Activated CD4-positive, alpha-beta memory T cell treated with anti-CD3 and anti-CD28 coated beads, Interleukin-2, amount 10 ng/mL, durations not matched to agents 7 days and 5 days (primary cell): ENCODE results near the gene MPPED2. TPM values are rescaled to one million over a fixed set of nuclear protein-coding genes. Genes with fewer than 3 reads are reported as not detected.

Experiments
- CTCF ChIA-PET: fragments of 350-600 bp; sonication (Branson Sonifier 250); formaldehyde crosslinking; loops from one replicate; lab custom pipeline; 2021; ENCODE audit warnings: antibody characterized with exemption, inconsistent platforms; lab: Charles Lee
- POLR2A ChIA-PET: fragments of 350-600 bp; sonication (Branson Sonifier 250); formaldehyde crosslinking; loops from one replicate; lab custom pipeline; 2021; ENCODE audit warnings: antibody characterized with exemption; lab: Charles Lee
- DNase-seq: peaks from one replicate; pipeline ENCODE4 v3.0.0-alpha.2; 2020
- H3K27ac Mint-ChIP-seq: one replicate; pipeline ENCODE4 v1.8.0; 2021; ENCODE audit warnings: mild to moderate bottlenecking, mixed read lengths
- H3K27me3 Mint-ChIP-seq: one replicate; pipeline ENCODE4 v1.8.0; 2021; ENCODE audit warnings: mixed read lengths
- H3K36me3 Mint-ChIP-seq: one replicate; pipeline ENCODE4 v1.8.0; 2021; ENCODE audit warnings: low read depth, mixed read lengths
- H3K4me1 Mint-ChIP-seq: one replicate; pipeline ENCODE4 v1.8.0; 2021; ENCODE audit warnings: mixed read lengths
- H3K4me3 Mint-ChIP-seq: one replicate; pipeline ENCODE4 v1.8.0; 2021; ENCODE audit warnings: mild to moderate bottlenecking, mixed read lengths
- H3K9me3 Mint-ChIP-seq: one replicate; pipeline ENCODE4 v1.8.0; 2021; ENCODE audit warnings: mixed read lengths
- total RNA-seq, 2 experiments: library from RNA; stranded (reverse); gene quantifications; one replicate each; pipeline ENCODE4 v1.2.3, GENCODE V29; 2021

Gene MPPED2
- total RNA-seq, 2 experiments from 2014 or later, result not detected

- Mint-ChIP-seq H3K36me3 (no peaks in the 10 kb centered on the region), H3K4me1 (no peaks in the 10 kb centered on the region), H3K27ac (no peak overlapping the region), H3K27me3 (no peaks in the 10 kb centered on the region), H3K4me3 (no peak overlapping the region), H3K9me3 (no peaks in the 10 kb centered on the region)
- DNase-seq, result no peak
- ChIA-PET CTCF (no interaction called here), POLR2A (no interaction called here)
Measured at GRCh38 chr11:30538251-30538650, 47.9 kb downstream of the MPPED2 start.

GRCh38 chr11:30535818-30536217 is 50.3 kb downstream of the MPPED2 start:
- ChIA-PET CTCF (no interaction called here), POLR2A (no interaction called here)
- no peaks in the 10 kb centered on the region for H3K9me3 Mint-ChIP-seq
- H3K27ac Mint-ChIP-seq, result no peak overlapping the region
- H3K4me3 Mint-ChIP-seq, result no peak overlapping the region
- no peaks in the 10 kb centered on the region for H3K36me3 Mint-ChIP-seq
- no peaks in the 10 kb centered on the region for H3K4me1 Mint-ChIP-seq
- no peak for DNase-seq
- H3K27me3 Mint-ChIP-seq, result no peaks in the 10 kb centered on the region

- POLR2A ChIA-PET, result no interaction called here
- no peak for DNase-seq
- Mint-ChIP-seq H3K27me3 (no peaks in the 10 kb centered on the region), H3K9me3 (no peaks in the 10 kb centered on the region), H3K36me3 (no peaks in the 10 kb centered on the region), H3K4me1 (no peaks in the 10 kb centered on the region), H3K27ac (no peak overlapping the region), H3K4me3 (no peak overlapping the region)
- CTCF ChIA-PET, result no interaction called here
Measured at GRCh38 chr11:30533445-30533947, 52.7 kb downstream of the MPPED2 start.

GRCh38 chr11:30527566-30527965 is 58.6 kb downstream of the MPPED2 start:
- ChIA-PET POLR2A (no interaction called here), CTCF (no interaction called here)
- no peak overlapping the region for H3K27ac Mint-ChIP-seq
- H3K27me3 Mint-ChIP-seq, result no peaks in the 10 kb centered on the region
- no peak overlapping the region for H3K4me3 Mint-ChIP-seq
- H3K9me3 Mint-ChIP-seq, result no peaks in the 10 kb centered on the region
- no peak for DNase-seq
- H3K4me1 Mint-ChIP-seq, result no peaks in the 10 kb centered on the region
- H3K36me3 Mint-ChIP-seq, result no peaks in the 10 kb centered on the region

- no peaks in the 10 kb centered on the region for H3K36me3 Mint-ChIP-seq
- H3K27ac Mint-ChIP-seq, result no peak overlapping the region
- H3K9me3 Mint-ChIP-seq, result no peaks in the 10 kb centered on the region
- CTCF ChIA-PET, result interaction anchor here (0.7 kb wide), 1 partner anchor 398 kb away, joined by 4 read pairs; no protein-coding TSS in a partner anchor
- no peak for DNase-seq
- POLR2A ChIA-PET, result no interaction called here
- H3K4me3 Mint-ChIP-seq, result no peak overlapping the region
- no peaks in the 10 kb centered on the region for H3K27me3 Mint-ChIP-seq
- no peaks in the 10 kb centered on the region for H3K4me1 Mint-ChIP-seq
Measured at GRCh38 chr11:30526558-30526957, 59.6 kb downstream of the MPPED2 start.

GRCh38 chr11:30522536-30523243 is 63.5 kb downstream of the MPPED2 start:
- no peaks in the 10 kb centered on the region for H3K36me3 Mint-ChIP-seq
- DNase-seq, result no peak
- H3K4me3 Mint-ChIP-seq, result no peak overlapping the region
- no peaks in the 10 kb centered on the region for H3K27me3 Mint-ChIP-seq
- CTCF ChIA-PET, result no interaction called here
- POLR2A ChIA-PET, result no interaction called here
- no peak overlapping the region for H3K27ac Mint-ChIP-seq
- H3K4me1 Mint-ChIP-seq, result no peaks in the 10 kb centered on the region
- H3K9me3 Mint-ChIP-seq, result no peaks in the 10 kb centered on the region

- Mint-ChIP-seq H3K27ac (no peak overlapping the region), H3K9me3 (no peaks in the 10 kb centered on the region), H3K4me1 (no peaks in the 10 kb centered on the region), H3K27me3 (no peaks in the 10 kb centered on the region), H3K36me3 (no peaks in the 10 kb centered on the region), H3K4me3 (no peak overlapping the region)
- ChIA-PET CTCF (no interaction called here), POLR2A (no interaction called here)
- no peak for DNase-seq
Measured at GRCh38 chr11:30521297-30522071, 64.7 kb downstream of the MPPED2 start.

- H3K36me3 Mint-ChIP-seq, result no peaks in the 10 kb centered on the region
- no peaks in the 10 kb centered on the region for H3K4me1 Mint-ChIP-seq
- H3K4me3 Mint-ChIP-seq, result no peak overlapping the region
- H3K27ac Mint-ChIP-seq, result no peak overlapping the region
- POLR2A ChIA-PET, result no interaction called here
- CTCF ChIA-PET, result no interaction called here
- H3K27me3 Mint-ChIP-seq, result peaks cover 2% of the 10 kb centered on the region
- DNase-seq, result no peak
- no peaks in the 10 kb centered on the region for H3K9me3 Mint-ChIP-seq
Measured at GRCh38 chr11:30513087-30513486, 73.1 kb downstream of the MPPED2 start.

GRCh38 chr11:30511408-30511807 is 74.7 kb downstream of the MPPED2 start:
- Mint-ChIP-seq H3K27me3 (peaks cover 2% of the 10 kb centered on the region), H3K36me3 (no peaks in the 10 kb centered on the region), H3K27ac (no peak overlapping the region), H3K9me3 (no peaks in the 10 kb centered on the region), H3K4me1 (no peaks in the 10 kb centered on the region), H3K4me3 (no peak overlapping the region)
- DNase-seq, result no peak
- ChIA-PET CTCF (no interaction called here), POLR2A (no interaction called here)

GRCh38 chr11:30510750-30511149 is 75.4 kb downstream of the MPPED2 start:
- CTCF ChIA-PET, result no interaction called here
- H3K36me3 Mint-ChIP-seq, result no peaks in the 10 kb centered on the region
- no peaks in the 10 kb centered on the region for H3K4me1 Mint-ChIP-seq
- H3K27me3 Mint-ChIP-seq, result peaks cover 2% of the 10 kb centered on the region
- no peak for DNase-seq
- H3K4me3 Mint-ChIP-seq, result no peak overlapping the region
- H3K9me3 Mint-ChIP-seq, result no peaks in the 10 kb centered on the region
- no peak overlapping the region for H3K27ac Mint-ChIP-seq
- POLR2A ChIA-PET, result no interaction called here

- Mint-ChIP-seq H3K9me3 (no peaks in the 10 kb centered on the region), H3K27me3 (peaks cover 2% of the 10 kb centered on the region), H3K4me3 (no peak overlapping the region), H3K4me1 (no peaks in the 10 kb centered on the region), H3K36me3 (no peaks in the 10 kb centered on the region), H3K27ac (no peak overlapping the region)
- ChIA-PET CTCF (no interaction called here), POLR2A (no interaction called here)
- DNase-seq, result no peak
Measured at GRCh38 chr11:30509364-30509763, 76.8 kb downstream of the MPPED2 start.

GRCh38 chr11:30508594-30508993 is 77.6 kb downstream of the MPPED2 start:
- no peak overlapping the region for H3K4me3 Mint-ChIP-seq
- ChIA-PET POLR2A (no interaction called here), CTCF (no interaction called here)
- H3K4me1 Mint-ChIP-seq, result no peaks in the 10 kb centered on the region
- H3K9me3 Mint-ChIP-seq, result no peaks in the 10 kb centered on the region
- no peak overlapping the region for H3K27ac Mint-ChIP-seq
- DNase-seq, result no peak
- H3K36me3 Mint-ChIP-seq, result no peaks in the 10 kb centered on the region
- peaks cover 1% of the 10 kb centered on the region for H3K27me3 Mint-ChIP-seq

- no peaks in the 10 kb centered on the region for H3K27me3 Mint-ChIP-seq
- no peak overlapping the region for H3K4me3 Mint-ChIP-seq
- CTCF ChIA-PET, result no interaction called here
- no peak for DNase-seq
- no peaks in the 10 kb centered on the region for H3K36me3 Mint-ChIP-seq
- H3K27ac Mint-ChIP-seq, result no peak overlapping the region
- H3K4me1 Mint-ChIP-seq, result no peaks in the 10 kb centered on the region
- H3K9me3 Mint-ChIP-seq, result no peaks in the 10 kb centered on the region
- POLR2A ChIA-PET, result no interaction called here
Measured at GRCh38 chr11:30505603-30506002, 80.5 kb downstream of the MPPED2 start.
